A172 (cell line): Measurements from ENCODE around the gene TPRX1. TPM values are rescaled to one million over a fixed set of nuclear protein-coding genes. Genes with fewer than 3 reads are reported as not detected.
A peak's percentile ranks its signal among the peaks of the same experiment; 100 is the strongest.
"Not testable (repeated sequence)": the region's sequence is repeated elsewhere in the genome, so short reads cannot be mapped to it uniquely, and the experiment has no call there.

Source experiments
- DNase-seq: peaks from one replicate; pipeline ENCODE4 v3.0.0-alpha.2; 2015; ENCODE audit warnings: low spot score
- total RNA-seq: library from RNA; depleted of rRNA; stranded (reverse); fragments of >200 nt; shearing (Covaris generic); gene quantifications from 2 replicates; pipeline ENCODE4 v1.2.3, GENCODE V29; 2014; rRNA removed

Gene TPRX1
- total RNA-seq: not detected in 2 replicates

GRCh38 chr19:47804451-47804850, at the start of gene TPRX1:
TPRX1 (minus strand) TSS chr19:47804551; CDS start chr19:47804539, 12 bp downstream.
- DNase-seq: not testable (repeated sequence)

GRCh38 chr19:47853003-47853402, 48.7 kb upstream of the TPRX1 start:
- no peak for DNase-seq

- DNase-seq: no peak
These were observed 44.6 kb upstream of the TPRX1 start for GRCh38 chr19:47848823-47849473.

- no peak for DNase-seq
These were observed 44.1 kb upstream of the TPRX1 start for GRCh38 chr19:47848425-47848822.

- no peak for DNase-seq
These were observed 38.6 kb upstream of the TPRX1 start for GRCh38 chr19:47842941-47843340.

- no peak for DNase-seq
These were observed 35.6 kb upstream of the TPRX1 start for GRCh38 chr19:47839913-47840312.

- DNase-seq: no peak
These were observed 35.1 kb upstream of the TPRX1 start for GRCh38 chr19:47839411-47839810.

- DNase-seq: no peak
These were observed 31.7 kb upstream of the TPRX1 start for GRCh38 chr19:47836038-47836437.

- no peak for DNase-seq
These were observed 28.4 kb upstream of the TPRX1 start for GRCh38 chr19:47832723-47833122.

- DNase-seq: no peak
These were observed 22.4 kb upstream of the TPRX1 start for GRCh38 chr19:47826800-47827199.

- DNase-seq: no peak
These were observed 20.0 kb upstream of the TPRX1 start for GRCh38 chr19:47824396-47824795.

GRCh38 chr19:47821460-47822020, 17.2 kb upstream of the TPRX1 start, which contains the start of gene CRX:
CRX (plus strand) TSS chr19:47821937; CDS start chr19:47834444, 12,507 bp downstream.
- no peak for DNase-seq

GRCh38 chr19:47820410-47820809, 16.1 kb upstream of the TPRX1 start:
- DNase-seq: no peak

- DNase-seq: no peak
These were observed 15.5 kb upstream of the TPRX1 start for GRCh38 chr19:47819858-47820257.

GRCh38 chr19:47818221-47818620, 13.9 kb upstream of the TPRX1 start:
- DNase-seq: not testable (repeated sequence)

- not testable (repeated sequence) for DNase-seq
These were observed 11.9 kb upstream of the TPRX1 start for GRCh38 chr19:47816270-47816669.

- DNase-seq: no peak
These were observed 9.6 kb upstream of the TPRX1 start for GRCh38 chr19:47813995-47814328.

- DNase-seq: peak; percentile 44
These were observed 9.1 kb upstream of the TPRX1 start for GRCh38 chr19:47813304-47813994.

- no peak for DNase-seq
These were observed 2.1 kb upstream of the TPRX1 start for GRCh38 chr19:47806435-47806834.

GRCh38 chr19:47805313-47805712, 962 bp upstream of the TPRX1 start:
- DNase-seq: no peak

- not testable (repeated sequence) for DNase-seq
These were observed 680 bp downstream of the TPRX1 start for GRCh38 chr19:47803671-47804070.

- DNase-seq: not testable (repeated sequence)
These were observed 1.2 kb downstream of the TPRX1 start for GRCh38 chr19:47803148-47803547.

- no peak for DNase-seq
These were observed 1.8 kb downstream of the TPRX1 start for GRCh38 chr19:47802521-47803043.
